Effector memory CD4-positive, alpha-beta T cell (primary cell): ENCODE measurements around the gene SDR42E1.

ENCODE experiments used
- DNase-seq, 3 donors: peaks; one replicate each; pipeline ENCODE4 v3.0.0-alpha.2; 2020
- H3K27ac ChIP-seq: 2 replicates; pipeline ENCODE4 v1.7.0; 2013; ENCODE audit warnings: mild to moderate bottlenecking, low read length, moderate library complexity; ENCODE audit not compliant: insufficient read depth, poor library complexity, severe bottlenecking
- H3K27me3 ChIP-seq: replicated peaks from 2 replicates; pipeline ENCODE4 v1.7.0; 2013; ENCODE audit warnings: mild to moderate bottlenecking, low read length; ENCODE audit not compliant: insufficient read depth, control insufficient read depth, poor library complexity, severe bottlenecking
- H3K36me3 ChIP-seq: 2 replicates; pipeline ENCODE4 v1.7.0; 2013; ENCODE audit warnings: mild to moderate bottlenecking, low read length, moderate library complexity; ENCODE audit not compliant: control insufficient read depth, insufficient read depth
- H3K4me1 ChIP-seq: 2 replicates; pipeline ENCODE4 v1.7.0; 2013; ENCODE audit warnings: low read length, mild to moderate bottlenecking; ENCODE audit not compliant: control insufficient read depth, insufficient read depth, poor library complexity, severe bottlenecking
- H3K4me3 ChIP-seq: 2 replicates; pipeline ENCODE4 v1.7.0; 2013; ENCODE audit warnings: low read length, low read depth, mild to moderate bottlenecking; ENCODE audit not compliant: insufficient read depth, poor library complexity, severe bottlenecking
- H3K9me3 ChIP-seq: 2 replicates; pipeline ENCODE4 v1.7.0; 2013; ENCODE audit warnings: mild to moderate bottlenecking, low read length, moderate library complexity; ENCODE audit not compliant: control insufficient read depth

SDR42E1 gene

GRCh38 chr16:82007189-82007588 lies 4.1 kb downstream of the SDR42E1 start:
- Histone ChIP-seq H3K27me3 (no peaks in the 10 kb centered on the region), H3K4me3 (no peak overlapping the region), H3K36me3 (no peaks in the 10 kb centered on the region), H3K9me3 (no peaks in the 10 kb centered on the region), H3K27ac (no peak overlapping the region), H3K4me1 (peaks cover 5% of the 10 kb centered on the region)
- DNase-seq = no peak

GRCh38 chr16:82006036-82006435 lies 5.2 kb downstream of the SDR42E1 start:
- Histone ChIP-seq H3K4me1 (no peaks in the 10 kb centered on the region), H3K36me3 (no peaks in the 10 kb centered on the region)
- DNase-seq = no peak

GRCh38 chr16:82005027-82005830 lies 6.0 kb downstream of the SDR42E1 start:
- Histone ChIP-seq H3K36me3 (no peaks in the 10 kb centered on the region), H3K27ac (no peak overlapping the region), H3K4me3 (no peak overlapping the region), H3K27me3 (no peaks in the 10 kb centered on the region), H3K4me1 (no peaks in the 10 kb centered on the region), H3K9me3 (no peaks in the 10 kb centered on the region)
- DNase-seq = no peak

More at GRCh38 chr16:82006036-82006435, 5.2 kb downstream of the SDR42E1 start:
- Histone ChIP-seq H3K27me3 (no peaks in the 10 kb centered on the region), H3K9me3 (no peaks in the 10 kb centered on the region), H3K27ac (no peak overlapping the region), H3K4me3 (no peak overlapping the region)

GRCh38 chr16:82004601-82005000 lies 6.7 kb downstream of the SDR42E1 start:
- no peak overlapping the region for H3K4me3 ChIP-seq
- no peaks in the 10 kb centered on the region for H3K27me3 ChIP-seq
- H3K9me3 ChIP-seq = no peaks in the 10 kb centered on the region
- no peak for DNase-seq
- peaks cover 3% of the 10 kb centered on the region for H3K36me3 ChIP-seq
- H3K27ac ChIP-seq = no peak overlapping the region
- no peaks in the 10 kb centered on the region for H3K4me1 ChIP-seq

GRCh38 chr16:82002831-82003230 lies 8.4 kb downstream of the SDR42E1 start:
- H3K4me1 ChIP-seq = no peaks in the 10 kb centered on the region
- H3K27me3 ChIP-seq = no peaks in the 10 kb centered on the region
- no peak for DNase-seq
- peaks cover 11% of the 10 kb centered on the region for H3K36me3 ChIP-seq
- no peaks in the 10 kb centered on the region for H3K9me3 ChIP-seq
- no peak overlapping the region for H3K27ac ChIP-seq
- H3K4me3 ChIP-seq = no peak overlapping the region

GRCh38 chr16:81997738-81998137 lies 13.5 kb downstream of the SDR42E1 start:
- H3K9me3 ChIP-seq = no peaks in the 10 kb centered on the region
- peaks cover 11% of the 10 kb centered on the region for H3K36me3 ChIP-seq
- H3K4me3 ChIP-seq = no peak overlapping the region
- no peaks in the 10 kb centered on the region for H3K27me3 ChIP-seq
- H3K4me1 ChIP-seq = no peaks in the 10 kb centered on the region
- DNase-seq = no peak
- no peak overlapping the region for H3K27ac ChIP-seq

- no peaks in the 10 kb centered on the region for H3K4me1 ChIP-seq
- no peak overlapping the region for H3K27ac ChIP-seq
- no peak for DNase-seq
- no peaks in the 10 kb centered on the region for H3K27me3 ChIP-seq
- H3K4me3 ChIP-seq = no peak overlapping the region
- peaks cover 11% of the 10 kb centered on the region for H3K36me3 ChIP-seq
- no peaks in the 10 kb centered on the region for H3K9me3 ChIP-seq
These were observed 14.4 kb downstream of the SDR42E1 start for GRCh38 chr16:81996664-81997509.

GRCh38 chr16:81995651-81996050 lies 15.6 kb downstream of the SDR42E1 start:
- DNase-seq = no peak
- H3K4me1 ChIP-seq = no peaks in the 10 kb centered on the region
- H3K27me3 ChIP-seq = no peaks in the 10 kb centered on the region
- no peaks in the 10 kb centered on the region for H3K9me3 ChIP-seq
- H3K27ac ChIP-seq = no peak overlapping the region
- H3K36me3 ChIP-seq = peaks cover 11% of the 10 kb centered on the region
- H3K4me3 ChIP-seq = no peak overlapping the region

- DNase-seq = no peak
- Histone ChIP-seq H3K4me1 (no peaks in the 10 kb centered on the region), H3K36me3 (peaks cover 6% of the 10 kb centered on the region), H3K4me3 (no peak overlapping the region), H3K27ac (no peak overlapping the region), H3K9me3 (no peaks in the 10 kb centered on the region), H3K27me3 (no peaks in the 10 kb centered on the region)
These were observed 16.8 kb downstream of the SDR42E1 start for GRCh38 chr16:81994485-81994884.

GRCh38 chr16:81992859-81993258 lies 18.4 kb downstream of the SDR42E1 start:
- Histone ChIP-seq H3K9me3 (no peaks in the 10 kb centered on the region), H3K27ac (no peak overlapping the region), H3K36me3 (no peaks in the 10 kb centered on the region), H3K4me1 (no peaks in the 10 kb centered on the region), H3K27me3 (no peaks in the 10 kb centered on the region), H3K4me3 (no peak overlapping the region)
- no peak for DNase-seq
